ENCODE data around the gene TSPAN4.

Gene TSPAN4

GRCh38 chr11:870418-870817, 27.8 kb downstream of the TSPAN4 start:
- H3K27ac ChIP-seq (ENCODE audit: extremely low read depth, low read depth, low read length), result no peak overlapping the region
- ChIA-PET CTCF (no interaction called here), POLR2A (no interaction called here)

GRCh38 chr11:871472-871871, 28.8 kb downstream of the TSPAN4 start:
- no peak for TF ChIP-seq PRDM1 (tag by site-specific recombination; IDR thresholded peaks at IDR 0.05)
- TF ChIP-seq ZNF391 (tag by site-specific recombination; IDR thresholded peaks at IDR 0.05; ENCODE audit: borderline replicate concordance, low read depth), result no peak
- no peak for TF ChIP-seq ZBTB8A (tag by site-specific recombination; IDR thresholded peaks at IDR 0.05)
- POLR2A ChIA-PET, result no interaction called here
- H3K9me3 ChIP-seq (ENCODE audit: control insufficient read depth, insufficient read depth, low read depth, low read length), result no peaks in the 10 kb centered on the region
- H3K4me3 ChIP-seq (ENCODE audit: low read depth, low read length), result no peak overlapping the region
- CTCF ChIA-PET, result interaction anchor here (0.9 kb wide), 1 partner anchor 23 kb away, joined by 3 read pairs; no protein-coding TSS in a partner anchor
- no peak overlapping the region for H3K27ac ChIP-seq (ENCODE audit: extremely low read depth, low read depth, low read length)
- H3K4me1 ChIP-seq (ENCODE audit: control insufficient read depth, insufficient read depth, low read length), result no peaks in the 10 kb centered on the region
- H3K36me3 ChIP-seq (ENCODE audit: control insufficient read depth in 2 of 2, insufficient read depth in 1 of 2, low read length in 2 of 2), result peaks cover 0 to 53% of the 10 kb centered on the region in 2 experiments; a peak in 1 of 3 replicates

More at GRCh38 chr11:870418-870817, 27.8 kb downstream of the TSPAN4 start:
- Histone ChIP-seq H3K36me3 (ENCODE audit: control insufficient read depth in 2 of 2, insufficient read depth in 1 of 2, low read length in 2 of 2) (peaks cover 0 to 48% of the 10 kb centered on the region in 2 experiments; a peak in 1 of 3 replicates), H3K9me3 (ENCODE audit: control insufficient read depth, insufficient read depth, low read depth, low read length) (no peaks in the 10 kb centered on the region), H3K4me1 (ENCODE audit: control insufficient read depth, insufficient read depth, low read length) (no peaks in the 10 kb centered on the region), H3K4me3 (ENCODE audit: low read depth, low read length) (no peak overlapping the region)
- TF ChIP-seq PRDM1 (tag by site-specific recombination; IDR thresholded peaks at IDR 0.05) (no peak), ZBTB21 (tag by site-specific recombination; IDR thresholded peaks at IDR 0.05) (no peak), ATF2 (tag by site-specific recombination; IDR thresholded peaks at IDR 0.05; ENCODE audit: low read depth) (no peak), PRDM4 (tag by site-specific recombination; IDR thresholded peaks at IDR 0.05) (no peak), KLF16 (tag by site-specific recombination; IDR thresholded peaks at IDR 0.05) (no peak), ZFP69B (tag by site-specific recombination; IDR thresholded peaks at IDR 0.05) (no peak), ZNF629 (tag by site-specific recombination; IDR thresholded peaks at IDR 0.05) (no peak), ZNF513 (tag by site-specific recombination; IDR thresholded peaks at IDR 0.05) (no peak), SETDB1 (IDR thresholded peaks at IDR 0.05; ENCODE audit: insufficient read length, low read length) (no peak), ZSCAN5A (tag by site-specific recombination; IDR thresholded peaks at IDR 0.05) (no peak), ZNF624 (tag by site-specific recombination; IDR thresholded peaks at IDR 0.05) (no peak), ZNF654 (tag by site-specific recombination; IDR thresholded peaks at IDR 0.05; ENCODE audit: low read depth) (no peak)

GRCh38 chr11:872799-873198, 30.1 kb downstream of the TSPAN4 start:
- Histone ChIP-seq H3K4me3 (ENCODE audit: low read depth, low read length) (no peak overlapping the region), H3K36me3 (ENCODE audit: control insufficient read depth in 2 of 2, insufficient read depth in 1 of 2, low read length in 2 of 2) (peaks cover 0 to 61% of the 10 kb centered on the region in 2 experiments; a peak in 2 of 3 replicates), H3K9me3 (ENCODE audit: control insufficient read depth, insufficient read depth, low read depth, low read length) (no peaks in the 10 kb centered on the region), H3K27ac (ENCODE audit: extremely low read depth, low read depth, low read length) (no peak overlapping the region), H3K4me1 (ENCODE audit: control insufficient read depth, insufficient read depth, low read length) (no peaks in the 10 kb centered on the region)
- CTCF ChIA-PET, result no interaction called here
- POLR2A ChIA-PET, result no interaction called here
- TF ChIP-seq ZBTB7A (tag by site-specific recombination; IDR thresholded peaks at IDR 0.05; ENCODE audit: low read depth), result no peak
- TF ChIP-seq GLIS2 (tag by site-specific recombination; IDR thresholded peaks at IDR 0.05), result 0 out of 2 replicates have a peak, but pooled peaks have one; percentile 36
- TF ChIP-seq, protein P1, sequence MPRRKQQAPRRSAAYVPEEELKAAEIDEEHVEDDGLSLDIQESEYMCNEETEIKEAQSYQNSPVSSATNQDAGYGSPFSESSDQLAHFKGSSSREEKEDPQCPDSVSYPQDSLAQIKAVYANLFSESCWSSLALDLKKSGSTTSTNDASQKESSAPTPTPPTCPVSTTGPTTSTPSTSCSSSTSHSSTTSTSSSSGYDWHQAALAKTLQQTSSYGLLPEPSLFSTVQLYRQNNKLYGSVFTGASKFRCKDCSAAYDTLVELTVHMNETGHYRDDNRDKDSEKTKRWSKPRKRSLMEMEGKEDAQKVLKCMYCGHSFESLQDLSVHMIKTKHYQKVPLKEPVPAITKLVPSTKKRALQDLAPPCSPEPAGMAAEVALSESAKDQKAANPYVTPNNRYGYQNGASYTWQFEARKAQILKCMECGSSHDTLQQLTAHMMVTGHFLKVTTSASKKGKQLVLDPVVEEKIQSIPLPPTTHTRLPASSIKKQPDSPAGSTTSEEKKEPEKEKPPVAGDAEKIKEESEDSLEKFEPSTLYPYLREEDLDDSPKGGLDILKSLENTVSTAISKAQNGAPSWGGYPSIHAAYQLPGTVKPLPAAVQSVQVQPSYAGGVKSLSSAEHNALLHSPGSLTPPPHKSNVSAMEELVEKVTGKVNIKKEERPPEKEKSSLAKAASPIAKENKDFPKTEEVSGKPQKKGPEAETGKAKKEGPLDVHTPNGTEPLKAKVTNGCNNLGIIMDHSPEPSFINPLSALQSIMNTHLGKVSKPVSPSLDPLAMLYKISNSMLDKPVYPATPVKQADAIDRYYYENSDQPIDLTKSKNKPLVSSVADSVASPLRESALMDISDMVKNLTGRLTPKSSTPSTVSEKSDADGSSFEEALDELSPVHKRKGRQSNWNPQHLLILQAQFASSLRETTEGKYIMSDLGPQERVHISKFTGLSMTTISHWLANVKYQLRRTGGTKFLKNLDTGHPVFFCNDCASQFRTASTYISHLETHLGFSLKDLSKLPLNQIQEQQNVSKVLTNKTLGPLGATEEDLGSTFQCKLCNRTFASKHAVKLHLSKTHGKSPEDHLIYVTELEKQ (tag by site-specific recombination; IDR thresholded peaks at IDR 0.05; ENCODE audit: borderline replicate concordance), result no peak

Data from HEK293 (cell line).